Uterus (tissue), 2 donors: ENCODE data around the gene YWHAQ.

Source experiments
- CTCF ChIP-seq, 4 experiments: fragments of 200-600 bp in 2 of 4; fragments of 450-650 bp in 2 of 4; sonication (generic) in 2 of 4; IDR thresholded peaks; one replicate each; pipeline ENCODE4 v1.5.1; 2016 to 2019; ENCODE audit warnings: antibody characterized with exemption in 4 of 4, mild to moderate bottlenecking in 2 of 4, moderate library complexity in 1 of 4
- POLR2A ChIP-seq, 2 donors: fragments of 450-650 bp; IDR thresholded peaks; one replicate each; pipeline ENCODE4 v1.6.1; 2016; ENCODE audit warnings: antibody characterized with exemption in 2 of 2, mild to moderate bottlenecking in 1 of 2, moderate library complexity in 1 of 2

GRCh38 chr2:9663008-9663879 lies 32.4 kb upstream of the YWHAQ start:
- TF ChIP-seq CTCF (IDR thresholded peaks at IDR 0.05) (no peak), POLR2A (IDR thresholded peaks at IDR 0.05) (no peak)
